WTC11 (cell line): ENCODE data around the gene PRCC. TPM values are rescaled to one million over a fixed set of nuclear protein-coding genes. Genes with fewer than 3 reads are reported as not detected.
A peak's percentile ranks its signal among the peaks of the same experiment; 100 is the strongest.

ENCODE experiments used
- ATAC-seq: fragments of 200-7000 bp; cut with Tn5 transposase; 2 replicates; pipeline ENCODE4 v1.10.0; 2021; ENCODE audit warnings: mild to moderate bottlenecking, moderate library complexity
- CTCF ChIA-PET: fragments of 300-600 bp; sonication (Branson Sonifier 250); formaldehyde crosslinking; loops from one replicate; lab custom pipeline; 2021; ENCODE audit warnings: antibody characterized with exemption; lab: Charles Lee
- POLR2A ChIA-PET: fragments of 350-600 bp; sonication (Branson Sonifier 250); formaldehyde crosslinking; loops from one replicate; lab custom pipeline; 2021; ENCODE audit warnings: antibody characterized with exemption; lab: Charles Lee
- DNase-seq: peaks from one replicate; pipeline ENCODE4 v3.0.0; 2021; ENCODE audit warnings: low spot score
- H3K27ac Mint-ChIP-seq: 2 replicates; pipeline ENCODE4 v1.8.0; 2021; ENCODE audit warnings: mixed read lengths
- H3K27me3 Mint-ChIP-seq: 2 replicates; pipeline ENCODE4 v1.8.0; 2021; ENCODE audit warnings: low read depth, mild to moderate bottlenecking, moderate library complexity, mixed read lengths
- H3K36me3 Mint-ChIP-seq: 2 replicates; pipeline ENCODE4 v1.8.0; 2021; ENCODE audit warnings: mixed read lengths
- H3K4me1 Mint-ChIP-seq: 2 replicates; pipeline ENCODE4 v1.8.0; 2022; ENCODE audit warnings: mixed read lengths
- H3K4me3 Mint-ChIP-seq: 2 replicates; pipeline ENCODE4 v1.8.0; 2021; ENCODE audit warnings: mild to moderate bottlenecking, moderate library complexity, mixed read lengths
- H3K9me3 Mint-ChIP-seq: 2 replicates; pipeline ENCODE4 v1.8.0; 2021; ENCODE audit warnings: mixed read lengths
- ATF1 ChIP-seq: sonication (generic); formaldehyde crosslinking; IDR thresholded peaks from 2 replicates; pipeline ENCODE4 v1.8.1; 2023; ENCODE audit warnings: mild to moderate bottlenecking, moderate library complexity, missing genetic modification reagents
- ELF4 ChIP-seq: sonication (generic); formaldehyde crosslinking; IDR thresholded peaks from 2 replicates; pipeline ENCODE4 v1.8.1; 2022; ENCODE audit warnings: low read depth, mild to moderate bottlenecking, moderate library complexity, missing genetic modification reagents
- NR1H2 ChIP-seq: sonication (generic); formaldehyde crosslinking; IDR thresholded peaks from 2 replicates; pipeline ENCODE4 v1.9.0; 2021; ENCODE audit warnings: mild to moderate bottlenecking, moderate library complexity, missing genetic modification reagents
- RELA ChIP-seq: sonication (generic); formaldehyde crosslinking; IDR thresholded peaks from 2 replicates; pipeline ENCODE4 v1.8.1; 2022; ENCODE audit warnings: missing genetic modification reagents, mild to moderate bottlenecking, borderline replicate concordance
- SP1 ChIP-seq: sonication (generic); formaldehyde crosslinking; conservative IDR thresholded peaks from 2 replicates; pipeline ENCODE4 v1.8.1; 2022; ENCODE audit warnings: missing genetic modification reagents
- total RNA-seq: library from RNA; stranded (reverse); gene quantifications from 3 replicates; pipeline ENCODE4 v1.2.3, GENCODE V29; 2021
- TF ChIP-seq, protein P1 (sequence below): sonication (generic); formaldehyde crosslinking; IDR thresholded peaks from 2 replicates; pipeline ENCODE4 v1.8.1; 2023; ENCODE audit warnings: mild to moderate bottlenecking, moderate library complexity, missing genetic modification reagents
- TF ChIP-seq, protein P2 (sequence below): sonication (generic); formaldehyde crosslinking; IDR thresholded peaks from 2 replicates; pipeline ENCODE4 v1.8.1; 2023; ENCODE audit warnings: mild to moderate bottlenecking, missing genetic modification reagents, moderate library complexity
- TF ChIP-seq, protein P3 (sequence below): sonication (generic); formaldehyde crosslinking; IDR thresholded peaks from 2 replicates; pipeline ENCODE4 v1.8.1; 2023; ENCODE audit warnings: mild to moderate bottlenecking, missing genetic modification reagents, moderate library complexity
- TF ChIP-seq, protein P4 (sequence below): fragments of 250-450 bp; sonication (Bioruptor Pico); IDR thresholded peaks from 2 replicates; pipeline ENCODE4 v1.9.0; 2021; ENCODE audit warnings: moderate library complexity, mild to moderate bottlenecking, inconsistent platforms, borderline replicate concordance
- TF ChIP-seq, protein P5 (sequence below): sonication (generic); formaldehyde crosslinking; IDR thresholded peaks from 2 replicates; pipeline ENCODE4 v1.8.1; 2022; ENCODE audit warnings: mild to moderate bottlenecking, missing genetic modification reagents, moderate library complexity, borderline replicate concordance
- TF ChIP-seq, protein P6 (sequence below): sonication (generic); formaldehyde crosslinking; IDR thresholded peaks from 2 replicates; pipeline ENCODE4 v1.8.0; 2022; ENCODE audit warnings: mild to moderate bottlenecking, missing genetic modification reagents
- TF ChIP-seq, protein P7 (sequence below): fragments of 250-450 bp; sonication (Bioruptor Pico); IDR thresholded peaks from 2 replicates; pipeline ENCODE4 v1.9.0; 2021; ENCODE audit warnings: mild to moderate bottlenecking
- TF ChIP-seq, protein P8 (sequence below): fragments of 250-450 bp; sonication (Bioruptor Pico); IDR thresholded peaks from 2 replicates; pipeline ENCODE4 v2.1.2; 2022; ENCODE audit warnings: mild to moderate bottlenecking, moderate library complexity
- TF ChIP-seq, protein P9 (sequence below): sonication (generic); formaldehyde crosslinking; IDR thresholded peaks from 2 replicates; pipeline ENCODE4 v1.8.0; 2023; ENCODE audit warnings: missing genetic modification reagents

Gene PRCC
- total RNA-seq, 1 experiment from 2014 or later: 97.4 TPM

DNA sequence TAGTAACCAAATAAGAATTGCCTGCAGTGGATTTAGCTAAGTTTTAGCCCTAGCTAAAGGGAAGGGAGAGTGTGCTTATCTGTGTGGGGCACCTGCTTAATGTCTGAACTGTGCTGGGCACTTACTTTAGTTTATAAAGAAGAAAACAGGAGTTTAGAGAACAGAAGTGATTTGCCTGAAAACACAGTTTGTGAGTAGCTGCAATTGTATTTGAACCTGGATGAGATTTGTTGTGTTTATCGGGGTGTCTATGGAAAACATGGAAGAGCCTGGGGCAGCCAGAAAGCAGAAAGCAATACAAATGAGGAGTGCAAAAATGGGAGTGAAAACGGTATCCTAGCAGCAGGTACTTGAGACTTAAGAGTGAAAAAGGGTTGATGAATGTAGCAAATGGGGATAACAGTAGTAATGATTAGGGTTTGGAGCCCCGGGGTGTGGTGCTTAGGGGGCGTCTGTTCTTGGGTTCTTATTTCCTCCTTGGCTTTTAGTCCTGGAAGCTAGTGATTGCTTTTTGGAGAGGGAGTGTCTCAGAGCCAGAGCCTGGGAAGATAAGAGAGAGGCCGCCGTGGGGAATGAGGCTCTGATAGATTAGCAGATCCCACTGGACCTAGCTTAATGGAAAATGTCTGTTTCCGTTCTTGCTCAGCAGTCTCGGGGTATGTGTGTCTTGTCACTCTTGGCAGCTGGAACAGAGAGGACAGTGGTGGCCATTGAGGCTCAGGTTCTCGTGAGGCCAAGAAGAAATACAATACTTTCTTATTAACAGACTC, 5.6 kb downstream of the PRCC start (continued):
- TF ChIP-seq, protein P1, sequence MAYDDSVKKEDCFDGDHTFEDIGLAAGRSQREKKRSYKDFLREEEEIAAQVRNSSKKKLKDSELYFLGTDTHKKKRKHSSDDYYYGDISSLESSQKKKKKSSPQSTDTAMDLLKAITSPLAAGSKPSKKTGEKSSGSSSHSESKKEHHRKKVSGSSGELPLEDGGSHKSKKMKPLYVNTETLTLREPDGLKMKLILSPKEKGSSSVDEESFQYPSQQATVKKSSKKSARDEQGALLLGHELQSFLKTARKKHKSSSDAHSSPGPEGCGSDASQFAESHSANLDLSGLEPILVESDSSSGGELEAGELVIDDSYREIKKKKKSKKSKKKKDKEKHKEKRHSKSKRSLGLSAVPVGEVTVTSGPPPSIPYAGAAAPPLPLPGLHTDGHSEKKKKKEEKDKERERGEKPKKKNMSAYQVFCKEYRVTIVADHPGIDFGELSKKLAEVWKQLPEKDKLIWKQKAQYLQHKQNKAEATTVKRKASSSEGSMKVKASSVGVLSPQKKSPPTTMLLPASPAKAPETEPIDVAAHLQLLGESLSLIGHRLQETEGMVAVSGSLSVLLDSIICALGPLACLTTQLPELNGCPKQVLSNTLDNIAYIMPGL: no peak
- TF ChIP-seq, protein P2, sequence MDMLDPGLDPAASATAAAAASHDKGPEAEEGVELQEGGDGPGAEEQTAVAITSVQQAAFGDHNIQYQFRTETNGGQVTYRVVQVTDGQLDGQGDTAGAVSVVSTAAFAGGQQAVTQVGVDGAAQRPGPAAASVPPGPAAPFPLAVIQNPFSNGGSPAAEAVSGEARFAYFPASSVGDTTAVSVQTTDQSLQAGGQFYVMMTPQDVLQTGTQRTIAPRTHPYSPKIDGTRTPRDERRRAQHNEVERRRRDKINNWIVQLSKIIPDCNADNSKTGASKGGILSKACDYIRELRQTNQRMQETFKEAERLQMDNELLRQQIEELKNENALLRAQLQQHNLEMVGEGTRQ (CRISPR knock-in tag): no peak
- TF ChIP-seq, protein P3, sequence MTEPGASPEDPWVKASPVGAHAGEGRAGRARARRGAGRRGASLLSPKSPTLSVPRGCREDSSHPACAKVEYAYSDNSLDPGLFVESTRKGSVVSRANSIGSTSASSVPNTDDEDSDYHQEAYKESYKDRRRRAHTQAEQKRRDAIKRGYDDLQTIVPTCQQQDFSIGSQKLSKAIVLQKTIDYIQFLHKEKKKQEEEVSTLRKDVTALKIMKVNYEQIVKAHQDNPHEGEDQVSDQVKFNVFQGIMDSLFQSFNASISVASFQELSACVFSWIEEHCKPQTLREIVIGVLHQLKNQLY: no peak
- no peak for TF ChIP-seq SP1 (CRISPR knock-in tag)
- TF ChIP-seq, protein P4, sequence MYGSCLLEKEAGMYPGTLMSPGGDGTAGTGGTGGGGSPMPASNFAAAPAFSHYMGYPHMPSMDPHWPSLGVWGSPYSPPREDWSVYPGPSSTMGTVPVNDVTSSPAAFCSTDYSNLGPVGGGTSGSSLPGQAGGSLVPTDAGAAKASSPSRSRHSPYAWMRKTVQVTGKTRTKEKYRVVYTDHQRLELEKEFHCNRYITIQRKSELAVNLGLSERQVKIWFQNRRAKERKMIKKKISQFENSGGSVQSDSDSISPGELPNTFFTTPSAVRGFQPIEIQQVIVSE: no peak
- TF ChIP-seq, protein P5, sequence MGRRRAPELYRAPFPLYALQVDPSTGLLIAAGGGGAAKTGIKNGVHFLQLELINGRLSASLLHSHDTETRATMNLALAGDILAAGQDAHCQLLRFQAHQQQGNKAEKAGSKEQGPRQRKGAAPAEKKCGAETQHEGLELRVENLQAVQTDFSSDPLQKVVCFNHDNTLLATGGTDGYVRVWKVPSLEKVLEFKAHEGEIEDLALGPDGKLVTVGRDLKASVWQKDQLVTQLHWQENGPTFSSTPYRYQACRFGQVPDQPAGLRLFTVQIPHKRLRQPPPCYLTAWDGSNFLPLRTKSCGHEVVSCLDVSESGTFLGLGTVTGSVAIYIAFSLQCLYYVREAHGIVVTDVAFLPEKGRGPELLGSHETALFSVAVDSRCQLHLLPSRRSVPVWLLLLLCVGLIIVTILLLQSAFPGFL: no peak

DNA sequence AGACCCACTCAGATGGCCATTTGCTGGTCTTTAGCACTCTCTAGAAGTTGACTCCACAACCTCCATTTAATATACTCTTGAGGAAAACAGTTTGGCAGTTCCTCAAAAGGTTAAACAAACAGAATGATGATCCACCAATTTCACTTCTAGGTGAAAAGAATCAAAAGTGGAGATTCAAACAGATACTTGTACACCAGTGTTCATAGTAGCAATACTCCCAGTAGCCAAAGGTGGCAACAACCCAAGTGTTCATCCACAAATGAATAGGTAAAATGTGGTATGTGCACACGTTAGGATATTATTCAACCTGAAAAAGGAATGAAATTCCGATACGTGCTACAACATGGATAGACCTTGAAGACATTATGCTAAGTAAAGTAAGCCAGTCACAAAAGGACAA, 6.3 kb downstream of the PRCC start:
- H3K4me1 Mint-ChIP-seq: peaks cover 24% of the 10 kb centered on the region
- no peak overlapping the region for H3K4me3 Mint-ChIP-seq
- H3K27ac Mint-ChIP-seq: peak overlapping the region; percentile 23; the same call in 1 of the 2 replicates
- H3K27me3 Mint-ChIP-seq: no peaks in the 10 kb centered on the region
- POLR2A ChIA-PET: no interaction called here
- H3K36me3 Mint-ChIP-seq: peaks cover 16% of the 10 kb centered on the region
- TF ChIP-seq, protein P6, sequence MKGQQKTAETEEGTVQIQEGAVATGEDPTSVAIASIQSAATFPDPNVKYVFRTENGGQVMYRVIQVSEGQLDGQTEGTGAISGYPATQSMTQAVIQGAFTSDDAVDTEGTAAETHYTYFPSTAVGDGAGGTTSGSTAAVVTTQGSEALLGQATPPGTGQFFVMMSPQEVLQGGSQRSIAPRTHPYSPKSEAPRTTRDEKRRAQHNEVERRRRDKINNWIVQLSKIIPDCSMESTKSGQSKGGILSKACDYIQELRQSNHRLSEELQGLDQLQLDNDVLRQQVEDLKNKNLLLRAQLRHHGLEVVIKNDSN (CRISPR knock-in tag): no peak
- TF ChIP-seq ELF4 (no peak), RELA (no peak), ATF1 (no peak), NR1H2 (no peak)
- TF ChIP-seq, protein P7, sequence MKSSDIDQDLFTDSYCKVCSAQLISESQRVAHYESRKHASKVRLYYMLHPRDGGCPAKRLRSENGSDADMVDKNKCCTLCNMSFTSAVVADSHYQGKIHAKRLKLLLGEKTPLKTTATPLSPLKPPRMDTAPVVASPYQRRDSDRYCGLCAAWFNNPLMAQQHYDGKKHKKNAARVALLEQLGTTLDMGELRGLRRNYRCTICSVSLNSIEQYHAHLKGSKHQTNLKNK (CRISPR knock-in tag): no peak
- TF ChIP-seq, protein P8, sequence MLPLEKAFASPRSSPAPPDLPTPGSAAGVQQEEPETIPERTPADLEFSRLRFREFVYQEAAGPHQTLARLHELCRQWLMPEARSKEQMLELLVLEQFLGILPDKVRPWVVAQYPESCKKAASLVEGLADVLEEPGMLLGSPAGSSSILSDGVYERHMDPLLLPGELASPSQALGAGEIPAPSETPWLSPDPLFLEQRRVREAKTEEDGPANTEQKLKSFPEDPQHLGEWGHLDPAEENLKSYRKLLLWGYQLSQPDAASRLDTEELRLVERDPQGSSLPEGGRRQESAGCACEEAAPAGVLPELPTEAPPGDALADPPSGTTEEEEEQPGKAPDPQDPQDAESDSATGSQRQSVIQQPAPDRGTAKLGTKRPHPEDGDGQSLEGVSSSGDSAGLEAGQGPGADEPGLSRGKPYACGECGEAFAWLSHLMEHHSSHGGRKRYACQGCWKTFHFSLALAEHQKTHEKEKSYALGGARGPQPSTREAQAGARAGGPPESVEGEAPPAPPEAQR: no peak
- TF ChIP-seq, protein P9, sequence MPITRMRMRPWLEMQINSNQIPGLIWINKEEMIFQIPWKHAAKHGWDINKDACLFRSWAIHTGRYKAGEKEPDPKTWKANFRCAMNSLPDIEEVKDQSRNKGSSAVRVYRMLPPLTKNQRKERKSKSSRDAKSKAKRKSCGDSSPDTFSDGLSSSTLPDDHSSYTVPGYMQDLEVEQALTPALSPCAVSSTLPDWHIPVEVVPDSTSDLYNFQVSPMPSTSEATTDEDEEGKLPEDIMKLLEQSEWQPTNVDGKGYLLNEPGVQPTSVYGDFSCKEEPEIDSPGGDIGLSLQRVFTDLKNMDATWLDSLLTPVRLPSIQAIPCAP (CRISPR knock-in tag): no peak
- ATAC-seq (no peak), DNase-seq (no peak)
- no peaks in the 10 kb centered on the region for H3K9me3 Mint-ChIP-seq
- CTCF ChIA-PET: interaction anchor here (1.0 to 1.5 kb wide), 3 partner anchors 48 to 150 kb away, joined by 3 to 4 read pairs (median 3); no protein-coding TSS in a partner anchor
